A172 (cell line): Measurements from ENCODE around the gene NFATC3. TPM values are rescaled to one million over a fixed set of nuclear protein-coding genes. Genes with fewer than 3 reads are reported as not detected.
"Not testable (repeated sequence)": the region's sequence is repeated elsewhere in the genome, so short reads cannot be mapped to it uniquely, and the experiment has no call there.

Source experiments
- DNase-seq: peaks from one replicate; pipeline ENCODE4 v3.0.0-alpha.2; 2015; ENCODE audit warnings: low spot score
- total RNA-seq: library from RNA; depleted of rRNA; stranded (reverse); fragments of >200 nt; shearing (Covaris generic); gene quantifications from 2 replicates; pipeline ENCODE4 v1.2.3, GENCODE V29; 2014

Gene NFATC3
- total RNA-seq, 1 experiment from 2014 or later: 13.4 TPM

GRCh38 chr16:68116256-68116867, 31.2 kb downstream of the NFATC3 start:
- peak; percentile 2 for DNase-seq

- no peak for DNase-seq
Measured at GRCh38 chr16:68117884-68118283, 32.7 kb downstream of the NFATC3 start.

- DNase-seq: not testable (repeated sequence)
Measured at GRCh38 chr16:68118954-68119353, 33.8 kb downstream of the NFATC3 start.

- not testable (repeated sequence) for DNase-seq
Measured at GRCh38 chr16:68120496-68120895, 35.3 kb downstream of the NFATC3 start.

- DNase-seq: no peak
Measured at GRCh38 chr16:68126395-68126794, 41.2 kb downstream of the NFATC3 start.

GRCh38 chr16:68128577-68129305, 43.6 kb downstream of the NFATC3 start:
- DNase-seq: no peak

GRCh38 chr16:68130520-68130919, 45.4 kb downstream of the NFATC3 start:
- no peak for DNase-seq

GRCh38 chr16:68131813-68132706, 46.9 kb downstream of the NFATC3 start:
- DNase-seq: no peak

- not testable (repeated sequence) for DNase-seq
Measured at GRCh38 chr16:68133000-68133399, 47.8 kb downstream of the NFATC3 start.

GRCh38 chr16:68134644-68135043, 49.5 kb downstream of the NFATC3 start:
- DNase-seq: no peak

- no peak for DNase-seq
Measured at GRCh38 chr16:68136515-68136914, 51.3 kb downstream of the NFATC3 start.

- no peak for DNase-seq
Measured at GRCh38 chr16:68144008-68144407, 58.8 kb downstream of the NFATC3 start.

- DNase-seq: no peak
Measured at GRCh38 chr16:68146585-68146984, 61.4 kb downstream of the NFATC3 start.

- no peak for DNase-seq
Measured at GRCh38 chr16:68147444-68147843, 62.3 kb downstream of the NFATC3 start.

- DNase-seq: no peak
Measured at GRCh38 chr16:68149596-68149995, 64.4 kb downstream of the NFATC3 start.

GRCh38 chr16:68155425-68155824, 70.3 kb downstream of the NFATC3 start:
- DNase-seq: no peak

- no peak for DNase-seq
Measured at GRCh38 chr16:68162413-68162812, 77.2 kb downstream of the NFATC3 start.

GRCh38 chr16:68163275-68163674, 78.1 kb downstream of the NFATC3 start:
- not testable (repeated sequence) for DNase-seq

- no peak for DNase-seq
Measured at GRCh38 chr16:68166264-68166663, 81.1 kb downstream of the NFATC3 start.

GRCh38 chr16:68179196-68179795, 94.1 kb downstream of the NFATC3 start:
- DNase-seq: no peak

GRCh38 chr16:68179855-68180254, 94.7 kb downstream of the NFATC3 start:
- no peak for DNase-seq

- no peak for DNase-seq
Measured at GRCh38 chr16:68183046-68183445, 97.9 kb downstream of the NFATC3 start.
